HepG2 (cell line): ENCODE measurements around the gene FAM222A. TPM values are rescaled to one million over a fixed set of nuclear protein-coding genes. Genes with fewer than 3 reads are reported as not detected.

Source experiments
- ARID5B ChIP-seq: IDR thresholded peaks from 2 replicates; pipeline ENCODE4 v1.4.0; 2020; ENCODE audit warnings: mild to moderate bottlenecking, missing genetic modification reagents
- ATF7-NPFF ChIP-seq: sonication (generic); formaldehyde crosslinking; IDR thresholded peaks from 2 replicates; pipeline ENCODE4 v1.8.1; 2023; ENCODE audit warnings: mild to moderate bottlenecking, low read depth, missing genetic modification reagents, moderate library complexity
- MIXL1 ChIP-seq: IDR thresholded peaks from 2 replicates; pipeline ENCODE4 v1.6.1; 2016
- PHF21A ChIP-seq: sonication (generic); formaldehyde crosslinking; IDR thresholded peaks from 2 replicates; pipeline ENCODE4 v1.5.0; 2020; ENCODE audit warnings: mild to moderate bottlenecking, missing genetic modification reagents
- RFXAP ChIP-seq: sonication (generic); formaldehyde crosslinking; IDR thresholded peaks from 2 replicates; pipeline ENCODE4 v1.4.0; 2020; ENCODE audit warnings: missing genetic modification reagents, borderline replicate concordance
- SMARCC2 ChIP-seq: fragments of 450-650 bp; IDR thresholded peaks from 2 replicates; pipeline ENCODE4 v1.6.1; 2017; ENCODE audit warnings: antibody characterized with exemption, mild to moderate bottlenecking
- ZBTB1 ChIP-seq: sonication (generic); formaldehyde crosslinking; IDR thresholded peaks from 2 replicates; pipeline ENCODE4 v1.4.0; 2020; ENCODE audit warnings: missing genetic modification reagents, borderline replicate concordance
- ZKSCAN8 ChIP-seq: IDR thresholded peaks from 2 replicates; pipeline ENCODE4 v1.6.1; 2016; ENCODE audit warnings: borderline replicate concordance, missing genetic modification reagents, missing compliant biosample characterization
- ZNF224 ChIP-seq: sonication (generic); formaldehyde crosslinking; IDR thresholded peaks from 2 replicates; pipeline ENCODE4 v1.5.0; 2020; ENCODE audit warnings: mild to moderate bottlenecking, missing genetic modification reagents
- ZNF256 ChIP-seq: sonication (generic); formaldehyde crosslinking; conservative IDR thresholded peaks from 2 replicates; pipeline ENCODE4 v1.4.0; 2020; ENCODE audit warnings: missing genetic modification reagents
- ZNF451 ChIP-seq: sonication (generic); formaldehyde crosslinking; IDR thresholded peaks from 2 replicates; pipeline ENCODE4 v1.5.0; 2020; ENCODE audit warnings: mild to moderate bottlenecking, missing genetic modification reagents
- ZNF484 ChIP-seq: sonication (generic); formaldehyde crosslinking; IDR thresholded peaks from 2 replicates; pipeline ENCODE4 v1.5.1; 2020; ENCODE audit warnings: mild to moderate bottlenecking, low read depth, missing genetic modification reagents, borderline replicate concordance
- ZNF543 ChIP-seq: sonication (generic); formaldehyde crosslinking; IDR thresholded peaks from 2 replicates; pipeline ENCODE4 v1.4.0; 2020; ENCODE audit warnings: mild to moderate bottlenecking, missing genetic modification reagents
- polyA plus RNA-seq, 8 experiments: library from polyadenylated mRNA; depleted of rRNA in 3 of 8; stranded (reverse) in 7 of 8; unstranded in 1 of 8; fragments of >200 nt; fragmentation: Illumina TruSeq in 4 of 8; extraction: Trizol in 4 of 8; gene quantifications; 2 replicates each; pipeline versions ENCODE4 v1.2.1 to v1.2.3, GENCODE V29; 2011 to 2016; ENCODE audit warnings: low read depth in 4 of 8, missing spikeins in 1 of 8, mixed read lengths in 1 of 8; ENCODE audit not compliant: insufficient read depth in 1 of 8
- total RNA-seq, 5 experiments: library from RNA; depleted of rRNA; stranded (reverse); fragments of >200 nt; fragmentation: Illumina TruSeq; extraction: Trizol; gene quantifications; 2 replicates each; pipeline ENCODE4 v1.2.3, GENCODE V29; 2016; ENCODE audit warnings: low read depth in 1 of 5
- TF ChIP-seq, protein P1 (sequence below): sonication (generic); formaldehyde crosslinking; IDR thresholded peaks from 2 replicates; pipeline ENCODE4 v1.5.1; 2020; ENCODE audit warnings: missing genetic modification reagents, mild to moderate bottlenecking, borderline replicate concordance
- TF ChIP-seq, protein P2 (sequence below): sonication (generic); formaldehyde crosslinking; IDR thresholded peaks from 2 replicates; pipeline ENCODE4 v1.4.0; 2020; ENCODE audit warnings: missing genetic modification reagents, borderline replicate concordance
- TF ChIP-seq, protein P3 (sequence below): sonication (generic); formaldehyde crosslinking; IDR thresholded peaks from 2 replicates; pipeline ENCODE4 v1.8.0; 2022; ENCODE audit warnings: missing genetic modification reagents, mild to moderate bottlenecking, moderate library complexity, borderline replicate concordance

Gene FAM222A
- total and polyA plus RNA-seq, 2 of the 13 experiments (the other 11 are each of a cell fraction or from before 2014, with no cell fraction given) = 2.7 to 9.6 TPM

GRCh38 chr12:109706747-109707469, 6.7 kb upstream of the FAM222A start (continued):
- no peak for TF ChIP-seq ATF7-NPFF (CRISPR knock-in tag)
- TF ChIP-seq, protein P1, sequence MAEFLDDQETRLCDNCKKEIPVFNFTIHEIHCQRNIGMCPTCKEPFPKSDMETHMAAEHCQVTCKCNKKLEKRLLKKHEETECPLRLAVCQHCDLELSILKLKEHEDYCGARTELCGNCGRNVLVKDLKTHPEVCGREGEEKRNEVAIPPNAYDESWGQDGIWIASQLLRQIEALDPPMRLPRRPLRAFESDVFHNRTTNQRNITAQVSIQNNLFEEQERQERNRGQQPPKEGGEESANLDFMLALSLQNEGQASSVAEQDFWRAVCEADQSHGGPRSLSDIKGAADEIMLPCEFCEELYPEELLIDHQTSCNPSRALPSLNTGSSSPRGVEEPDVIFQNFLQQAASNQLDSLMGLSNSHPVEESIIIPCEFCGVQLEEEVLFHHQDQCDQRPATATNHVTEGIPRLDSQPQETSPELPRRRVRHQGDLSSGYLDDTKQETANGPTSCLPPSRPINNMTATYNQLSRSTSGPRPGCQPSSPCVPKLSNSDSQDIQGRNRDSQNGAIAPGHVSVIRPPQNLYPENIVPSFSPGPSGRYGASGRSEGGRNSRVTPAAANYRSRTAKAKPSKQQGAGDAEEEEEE = no peak
- TF ChIP-seq, protein P2, sequence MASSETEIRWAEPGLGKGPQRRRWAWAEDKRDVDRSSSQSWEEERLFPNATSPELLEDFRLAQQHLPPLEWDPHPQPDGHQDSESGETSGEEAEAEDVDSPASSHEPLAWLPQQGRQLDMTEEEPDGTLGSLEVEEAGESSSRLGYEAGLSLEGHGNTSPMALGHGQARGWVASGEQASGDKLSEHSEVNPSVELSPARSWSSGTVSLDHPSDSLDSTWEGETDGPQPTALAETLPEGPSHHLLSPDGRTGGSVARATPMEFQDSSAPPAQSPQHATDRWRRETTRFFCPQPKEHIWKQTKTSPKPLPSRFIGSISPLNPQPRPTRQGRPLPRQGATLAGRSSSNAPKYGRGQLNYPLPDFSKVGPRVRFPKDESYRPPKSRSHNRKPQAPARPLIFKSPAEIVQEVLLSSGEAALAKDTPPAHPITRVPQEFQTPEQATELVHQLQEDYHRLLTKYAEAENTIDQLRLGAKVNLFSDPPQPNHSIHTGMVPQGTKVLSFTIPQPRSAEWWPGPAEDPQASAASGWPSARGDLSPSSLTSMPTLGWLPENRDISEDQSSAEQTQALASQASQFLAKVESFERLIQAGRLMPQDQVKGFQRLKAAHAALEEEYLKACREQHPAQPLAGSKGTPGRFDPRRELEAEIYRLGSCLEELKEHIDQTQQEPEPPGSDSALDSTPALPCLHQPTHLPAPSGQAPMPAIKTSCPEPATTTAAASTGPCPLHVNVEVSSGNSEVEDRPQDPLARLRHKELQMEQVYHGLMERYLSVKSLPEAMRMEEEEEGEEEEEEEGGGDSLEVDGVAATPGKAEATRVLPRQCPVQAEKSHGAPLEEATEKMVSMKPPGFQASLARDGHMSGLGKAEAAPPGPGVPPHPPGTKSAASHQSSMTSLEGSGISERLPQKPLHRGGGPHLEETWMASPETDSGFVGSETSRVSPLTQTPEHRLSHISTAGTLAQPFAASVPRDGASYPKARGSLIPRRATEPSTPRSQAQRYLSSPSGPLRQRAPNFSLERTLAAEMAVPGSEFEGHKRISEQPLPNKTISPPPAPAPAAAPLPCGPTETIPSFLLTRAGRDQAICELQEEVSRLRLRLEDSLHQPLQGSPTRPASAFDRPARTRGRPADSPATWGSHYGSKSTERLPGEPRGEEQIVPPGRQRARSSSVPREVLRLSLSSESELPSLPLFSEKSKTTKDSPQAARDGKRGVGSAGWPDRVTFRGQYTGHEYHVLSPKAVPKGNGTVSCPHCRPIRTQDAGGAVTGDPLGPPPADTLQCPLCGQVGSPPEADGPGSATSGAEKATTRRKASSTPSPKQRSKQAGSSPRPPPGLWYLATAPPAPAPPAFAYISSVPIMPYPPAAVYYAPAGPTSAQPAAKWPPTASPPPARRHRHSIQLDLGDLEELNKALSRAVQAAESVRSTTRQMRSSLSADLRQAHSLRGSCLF (CRISPR knock-in tag) = no peak
- TF ChIP-seq RFXAP = peak; percentile 62; the same call in 1 of the 2 replicates
- no peak for TF ChIP-seq ZNF224 (CRISPR knock-in tag)
- no peak for TF ChIP-seq SMARCC2
- no peak for TF ChIP-seq ZBTB1
- no peak for TF ChIP-seq ZNF484 (CRISPR knock-in tag)
- TF ChIP-seq, protein P3, sequence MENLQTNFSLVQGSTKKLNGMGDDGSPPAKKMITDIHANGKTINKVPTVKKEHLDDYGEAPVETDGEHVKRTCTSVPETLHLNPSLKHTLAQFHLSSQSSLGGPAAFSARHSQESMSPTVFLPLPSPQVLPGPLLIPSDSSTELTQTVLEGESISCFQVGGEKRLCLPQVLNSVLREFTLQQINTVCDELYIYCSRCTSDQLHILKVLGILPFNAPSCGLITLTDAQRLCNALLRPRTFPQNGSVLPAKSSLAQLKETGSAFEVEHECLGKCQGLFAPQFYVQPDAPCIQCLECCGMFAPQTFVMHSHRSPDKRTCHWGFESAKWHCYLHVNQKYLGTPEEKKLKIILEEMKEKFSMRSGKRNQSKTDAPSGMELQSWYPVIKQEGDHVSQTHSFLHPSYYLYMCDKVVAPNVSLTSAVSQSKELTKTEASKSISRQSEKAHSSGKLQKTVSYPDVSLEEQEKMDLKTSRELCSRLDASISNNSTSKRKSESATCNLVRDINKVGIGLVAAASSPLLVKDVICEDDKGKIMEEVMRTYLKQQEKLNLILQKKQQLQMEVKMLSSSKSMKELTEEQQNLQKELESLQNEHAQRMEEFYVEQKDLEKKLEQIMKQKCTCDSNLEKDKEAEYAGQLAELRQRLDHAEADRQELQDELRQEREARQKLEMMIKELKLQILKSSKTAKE (CRISPR knock-in tag) = no peak; the same call in 1 of the 2 replicates
- peak; percentile 31; the same call in 1 of the 2 replicates for TF ChIP-seq ZNF543 (CRISPR knock-in tag)
- no peak for TF ChIP-seq ZNF451
- no peak for TF ChIP-seq ZNF256 (CRISPR knock-in tag)
- TF ChIP-seq ARID5B (CRISPR knock-in tag) = peak; percentile 87
- peak; percentile 88 for TF ChIP-seq MIXL1 (CRISPR knock-in tag)
- TF ChIP-seq ZKSCAN8 (CRISPR knock-in tag) = 0 out of 2 replicates have a peak, but pooled peaks have one; percentile 16
- peak; percentile 90 for TF ChIP-seq PHF21A
